Medulla oblongata (tissue), 1 donor: ENCODE results near the gene ZBTB38.
A peak's percentile ranks its signal among the peaks of the same experiment; 100 is the strongest.

Experiments used
- DNase-seq: peaks from one replicate; pipeline ENCODE4 v3.0.0-alpha.2; 2015; ENCODE audit errors: extremely low spot score

ZBTB38 gene

DNA sequence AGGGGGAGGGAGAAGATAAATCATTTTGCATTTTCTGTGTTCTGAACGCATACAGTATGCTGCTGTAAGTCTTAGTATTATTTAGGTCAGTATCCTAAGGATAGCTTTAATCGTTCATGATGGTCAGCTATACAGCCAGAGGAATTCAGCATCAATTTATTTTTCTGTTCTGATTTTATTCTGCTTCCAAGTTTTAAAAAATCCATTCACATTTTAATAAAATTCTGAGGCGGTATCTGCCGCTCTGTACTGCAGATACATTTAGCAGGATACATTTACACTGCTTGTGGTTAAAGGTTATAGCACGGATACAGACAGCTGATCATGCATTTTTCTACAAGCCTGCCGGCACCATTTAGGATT, 17.8 kb downstream of the ZBTB38 start:
- peak; percentile 40 for DNase-seq

DNA sequence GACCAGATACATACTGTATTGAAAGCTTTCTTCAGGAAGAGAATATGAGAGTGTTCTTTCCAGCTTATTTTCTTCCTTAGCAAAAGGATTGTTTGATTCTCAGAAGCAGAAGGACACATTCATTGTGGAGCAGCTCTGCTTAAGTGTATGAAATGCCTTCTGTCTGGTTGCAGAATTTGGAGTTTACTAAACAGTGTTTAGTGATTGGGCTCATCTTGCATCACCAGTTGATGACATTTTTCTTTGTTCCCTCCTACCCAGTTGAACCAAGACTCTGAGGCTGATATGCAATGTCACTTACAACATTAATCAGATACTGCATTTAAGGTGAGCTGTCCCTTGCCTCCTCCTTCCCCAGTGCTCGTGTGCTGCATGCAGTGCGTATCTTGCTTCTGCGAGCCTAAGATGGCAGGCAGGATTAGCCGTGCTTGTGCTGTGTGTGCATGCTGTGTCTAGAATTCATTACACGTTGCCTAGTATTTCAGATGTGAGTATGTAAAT, 18.4 kb downstream of the ZBTB38 start:
- peak; percentile 69 for DNase-seq

DNA sequence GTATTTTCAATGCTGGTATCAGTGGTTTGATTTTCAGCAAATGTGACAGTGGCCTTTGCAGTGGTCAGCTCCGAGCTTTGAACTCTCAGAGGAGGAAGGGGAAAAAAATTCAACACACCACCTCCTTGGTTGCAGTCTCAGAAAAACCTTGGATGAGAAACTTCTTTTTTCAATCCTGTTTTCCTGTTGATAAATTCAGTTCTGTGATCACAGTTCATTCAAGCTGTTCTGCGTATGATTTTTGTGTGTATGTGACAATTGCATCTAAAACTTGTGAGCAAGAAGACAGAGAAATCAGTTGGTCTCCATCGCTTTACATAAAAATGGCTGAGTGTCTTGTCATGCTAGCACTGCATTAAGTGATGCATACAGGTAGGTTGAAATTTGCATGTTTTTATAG, 19.2 kb downstream of the ZBTB38 start:
- peak; percentile 38 for DNase-seq

DNA sequence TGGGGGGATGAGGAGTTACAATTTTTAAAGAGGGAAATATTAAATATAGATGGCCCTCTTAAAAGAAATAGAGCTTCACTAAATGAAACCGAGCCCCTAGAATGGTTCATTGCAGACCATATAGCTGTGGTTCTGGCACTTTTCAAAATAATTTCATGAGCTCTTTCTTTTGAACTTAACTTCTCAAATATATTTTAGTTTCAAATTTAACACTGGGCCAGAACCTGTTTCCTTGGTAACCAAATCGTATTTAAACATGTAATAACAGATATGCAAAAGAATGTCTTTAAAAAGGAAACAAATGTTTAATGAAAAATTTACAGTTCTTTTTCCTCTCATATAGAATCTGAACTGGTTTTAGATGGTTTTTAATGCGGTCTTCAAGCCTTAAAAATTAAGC, 20.1 kb downstream of the ZBTB38 start:
- DNase-seq = no peak

DNA sequence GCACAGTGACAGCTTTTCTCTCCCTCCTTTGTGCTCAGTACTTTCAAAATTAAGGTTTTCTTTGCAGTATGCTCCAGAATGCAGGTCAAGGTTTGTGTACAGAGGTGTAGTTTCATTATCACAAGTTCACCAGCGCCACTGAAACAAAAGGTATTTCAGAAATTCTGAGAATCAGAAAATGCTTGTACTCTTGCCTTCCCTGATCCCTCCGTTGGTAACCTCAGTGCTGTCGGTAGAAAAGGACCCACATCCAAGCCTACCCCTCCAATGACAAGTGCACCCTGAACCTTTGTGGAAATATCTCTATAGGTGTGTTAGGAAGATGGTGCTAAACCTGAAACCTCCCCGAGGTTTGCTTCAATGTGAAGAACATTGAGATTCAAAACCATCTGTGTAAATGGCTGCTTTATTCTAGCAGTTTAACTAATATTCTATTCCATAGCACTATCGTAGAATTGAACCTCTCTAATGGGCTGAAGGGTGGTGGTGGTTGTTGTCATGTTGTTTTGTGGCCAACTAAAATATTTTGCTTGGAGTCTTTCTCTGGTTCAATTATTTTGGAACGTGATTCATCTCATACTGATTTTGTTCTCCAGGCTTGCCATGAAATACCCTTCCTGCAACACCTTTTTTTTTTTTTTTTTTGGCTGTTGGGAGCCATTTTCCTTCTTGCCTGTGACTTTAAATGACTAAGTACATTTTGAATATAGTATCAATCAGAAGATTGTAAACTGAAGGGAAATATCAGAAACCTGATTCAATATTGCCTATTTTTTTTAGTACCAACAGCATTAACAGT, 20.7 kb downstream of the ZBTB38 start:
- DNase-seq = no peak

DNA sequence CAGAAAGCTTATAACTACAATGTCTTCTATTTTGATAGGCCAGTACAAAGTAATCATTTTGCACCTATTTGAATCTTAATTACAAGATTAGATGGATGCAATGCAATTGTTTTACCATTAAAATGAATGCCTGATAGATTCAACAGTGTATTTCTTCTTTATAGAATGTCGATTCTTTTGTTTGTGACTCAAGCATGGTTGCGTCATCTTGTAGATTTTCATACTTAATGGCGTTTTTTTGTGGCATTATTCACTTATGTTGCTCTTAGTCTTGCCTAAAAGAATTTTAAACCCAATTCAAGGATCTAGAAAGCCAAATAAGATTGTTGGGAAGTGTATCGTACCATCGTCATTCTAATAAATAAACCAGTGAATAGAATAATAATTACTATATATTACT, 21.4 kb downstream of the ZBTB38 start:
- DNase-seq = no peak

DNA sequence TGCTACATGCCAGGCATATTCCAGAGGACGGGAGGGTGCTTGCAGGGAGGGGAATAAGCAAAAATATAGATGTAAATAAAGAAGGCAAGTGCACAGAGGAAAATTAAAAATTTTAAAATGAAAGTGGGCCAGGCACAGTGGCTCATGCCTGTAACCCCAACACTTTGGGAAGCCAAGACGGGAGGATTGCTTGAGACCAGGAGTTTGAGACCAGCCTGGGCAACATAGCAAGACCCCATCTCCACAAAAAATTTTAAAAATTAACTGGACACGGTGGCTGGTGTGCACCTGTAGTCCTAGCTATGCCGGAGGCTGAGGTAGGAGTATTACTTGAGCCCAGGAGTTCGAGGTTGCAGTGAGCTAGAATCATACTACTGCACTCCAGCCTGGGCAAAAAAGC, 22.4 kb downstream of the ZBTB38 start:
- DNase-seq = no peak

DNA sequence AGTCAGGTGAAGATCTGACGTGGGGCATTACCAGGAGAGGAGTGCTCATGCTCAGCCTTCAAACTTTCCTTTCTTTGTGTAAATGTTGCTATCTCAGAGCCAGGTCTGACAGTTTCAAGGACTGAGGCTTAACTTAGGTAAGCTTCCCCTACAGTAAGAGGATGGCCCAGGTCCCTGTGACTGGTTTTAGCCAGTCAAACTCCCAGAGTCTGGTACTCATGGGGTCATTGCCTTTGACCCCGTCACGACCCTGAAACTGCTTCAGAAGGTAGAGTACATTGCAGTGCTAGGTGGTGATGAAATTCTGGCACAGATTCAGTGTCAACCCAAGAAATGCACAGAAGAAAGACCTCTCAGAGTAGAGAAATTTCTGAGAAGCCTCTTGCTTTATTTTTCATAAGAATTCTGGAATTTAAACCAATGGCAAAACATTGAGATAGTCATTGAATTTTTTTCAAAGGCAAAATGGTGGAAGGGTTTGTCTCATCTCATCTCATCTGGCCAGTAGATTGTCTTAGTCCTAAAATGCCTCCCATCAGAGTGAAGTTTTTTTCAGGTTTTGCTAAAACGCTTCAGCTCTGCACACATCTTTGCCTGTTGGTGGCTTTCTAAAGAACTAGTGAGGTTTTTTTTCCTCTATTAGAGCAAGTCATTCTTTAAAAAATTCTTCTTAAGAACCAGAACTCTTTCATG, 23.1 kb downstream of the ZBTB38 start:
- DNase-seq = no peak

DNA sequence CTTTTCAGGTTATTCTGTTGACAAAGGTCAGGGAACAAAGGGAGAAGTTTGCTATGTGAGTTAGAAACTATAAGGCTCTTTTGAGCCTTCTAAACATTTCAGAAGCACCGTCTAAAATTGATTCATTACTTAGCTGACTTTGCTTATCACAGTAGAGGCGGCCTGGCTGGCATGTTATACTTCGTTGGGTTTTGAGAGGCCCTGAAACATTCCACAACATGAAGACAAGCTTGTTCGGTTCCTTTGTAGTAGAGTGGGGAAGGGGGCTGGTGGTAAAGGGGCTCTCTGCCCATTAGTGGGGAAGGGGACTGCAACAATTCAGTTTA, 23.6 kb downstream of the ZBTB38 start:
- DNase-seq = no peak

DNA sequence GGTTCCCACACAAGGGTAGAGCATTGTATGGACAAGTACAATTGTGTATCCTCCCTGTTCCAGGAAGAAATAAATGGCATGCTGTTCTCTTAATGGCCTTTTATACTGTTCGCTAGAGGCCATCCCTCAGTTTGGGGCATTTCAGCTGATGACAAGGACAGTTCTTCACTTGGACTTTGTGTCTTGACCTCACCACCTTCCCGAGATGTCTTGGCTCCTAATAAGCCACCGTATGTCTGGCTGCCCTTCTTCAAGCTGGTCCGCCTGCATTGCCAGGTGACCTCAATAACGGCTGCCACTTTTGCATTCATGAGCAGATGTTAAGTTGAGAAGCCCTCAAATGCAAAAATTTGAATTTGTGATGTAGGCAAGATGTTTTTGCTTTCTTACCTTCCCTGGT, 24.1 kb downstream of the ZBTB38 start:
- DNase-seq = no peak

DNA sequence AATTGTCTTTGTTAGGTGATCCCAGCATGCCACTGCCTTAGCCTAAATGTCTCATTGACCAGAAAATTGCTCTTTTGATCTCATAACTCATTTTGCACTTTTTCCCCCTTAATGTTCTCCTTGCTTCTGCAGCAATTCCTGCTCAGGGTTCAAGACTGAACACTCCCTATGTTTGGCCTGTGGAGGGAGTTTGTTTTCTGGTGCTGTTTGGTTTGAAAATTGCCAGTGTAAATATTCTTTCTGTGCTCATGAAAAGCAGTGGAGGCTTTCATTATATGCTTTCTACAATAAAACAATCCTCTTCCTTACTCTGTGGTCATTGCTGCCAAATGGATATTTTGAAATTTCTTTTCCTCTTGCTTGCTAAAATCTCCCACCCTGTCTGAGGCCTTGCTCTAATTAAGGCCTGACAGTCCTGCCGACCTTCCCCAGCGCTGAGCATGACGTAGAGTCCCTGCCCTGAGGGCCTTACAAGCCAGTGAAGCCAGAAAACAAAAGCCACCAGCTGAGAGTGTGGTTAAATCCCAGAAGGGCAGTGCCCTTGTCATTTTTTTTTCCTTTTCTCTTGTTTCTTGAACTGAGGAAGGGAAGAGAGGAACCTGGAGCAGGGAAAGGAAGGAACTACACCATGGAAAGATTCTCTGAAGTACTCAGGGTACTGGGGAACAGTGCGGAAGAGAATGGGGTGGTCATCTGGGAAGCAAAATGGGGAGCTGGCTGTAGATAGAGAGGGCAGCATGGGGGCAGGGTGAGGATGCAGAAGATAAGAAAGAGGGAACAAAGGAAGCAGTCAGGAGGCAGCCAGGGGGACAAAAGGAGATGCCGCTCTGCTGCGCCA, 24.8 kb downstream of the ZBTB38 start:
- DNase-seq = peak; percentile 63

DNA sequence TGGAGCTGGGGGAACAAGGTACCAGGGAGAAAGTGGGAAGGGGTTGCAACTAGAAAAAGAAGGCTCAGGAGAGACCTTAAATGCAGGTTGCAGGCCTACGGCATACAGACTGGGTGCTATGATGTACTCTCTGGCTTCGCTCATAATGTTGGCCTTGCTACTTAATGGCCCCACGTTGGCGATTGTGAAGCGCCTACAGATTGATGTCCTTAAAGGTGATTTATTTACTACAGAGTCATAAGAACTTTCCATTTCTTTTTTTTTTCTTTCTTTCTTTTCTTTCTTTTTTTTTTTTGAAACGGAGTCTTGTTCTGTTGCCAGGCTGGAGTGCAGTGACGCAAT, 25.4 kb downstream of the ZBTB38 start:
- DNase-seq = no peak

DNA sequence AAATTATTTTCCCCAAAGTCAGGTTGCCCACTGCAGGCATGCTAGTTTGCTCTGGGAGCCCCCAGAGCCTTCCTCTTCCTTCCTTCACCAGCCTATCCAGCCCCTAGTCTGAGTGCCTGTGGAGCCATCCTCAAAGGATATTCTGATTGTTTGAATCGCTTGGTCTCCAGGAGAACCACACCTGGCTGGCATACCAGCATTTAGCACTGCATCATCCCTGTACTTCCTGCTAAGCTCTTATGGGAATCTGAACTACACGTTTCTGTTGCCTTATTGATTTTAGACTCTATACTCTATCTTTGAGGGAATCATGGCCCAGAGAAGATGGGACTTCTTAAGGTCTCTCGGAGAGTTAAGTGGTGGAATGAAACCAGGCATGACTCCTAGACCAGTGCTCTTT, 26.3 kb downstream of the ZBTB38 start:
- DNase-seq = no peak

DNA sequence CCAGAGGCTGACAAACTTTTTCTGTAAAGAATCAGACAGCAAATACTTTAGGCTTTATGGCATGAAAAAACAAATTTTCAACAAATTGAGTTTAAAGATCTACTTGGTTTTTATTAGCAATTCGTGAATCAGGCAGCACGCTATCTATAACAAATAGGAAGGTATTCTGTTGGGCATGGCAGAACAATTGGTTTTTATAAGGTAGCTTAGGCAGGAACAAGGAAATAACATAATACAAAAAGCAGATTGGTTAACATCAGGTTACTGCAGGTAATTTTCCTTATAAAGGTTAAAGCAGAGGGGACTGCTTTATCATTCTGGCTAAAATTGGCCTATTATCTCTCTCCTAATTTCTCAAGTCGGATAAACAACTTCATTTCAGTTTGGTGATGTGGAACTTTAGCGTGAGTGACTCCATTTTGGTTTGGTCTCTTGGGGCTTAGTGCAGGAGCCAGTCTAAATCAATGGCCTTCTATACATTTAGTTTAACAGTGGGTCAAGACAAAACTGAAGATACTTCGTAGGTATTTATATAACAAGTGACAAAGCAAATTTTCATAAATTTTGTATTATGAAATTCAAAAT, 26.8 kb downstream of the ZBTB38 start:
- no peak for DNase-seq

DNA sequence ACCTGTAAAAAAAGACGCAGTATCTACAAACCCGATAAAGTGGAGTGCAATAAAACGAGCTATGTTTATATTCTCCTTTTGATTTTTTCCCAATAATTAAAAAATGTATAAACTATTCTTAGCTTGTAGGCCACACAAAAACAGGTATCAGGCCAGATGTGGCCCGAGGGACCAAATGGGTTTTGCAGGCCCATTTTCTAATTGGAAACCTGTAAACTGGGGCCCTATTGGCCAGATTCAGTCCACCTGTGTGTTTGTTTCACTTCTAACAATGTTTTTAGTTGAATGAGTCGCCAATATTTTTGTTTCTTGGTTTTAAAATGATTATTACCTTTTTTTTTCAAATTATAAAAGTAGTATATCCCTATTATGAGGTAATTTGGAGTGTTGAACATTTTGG, 29.7 kb downstream of the ZBTB38 start:
- DNase-seq = no peak

DNA sequence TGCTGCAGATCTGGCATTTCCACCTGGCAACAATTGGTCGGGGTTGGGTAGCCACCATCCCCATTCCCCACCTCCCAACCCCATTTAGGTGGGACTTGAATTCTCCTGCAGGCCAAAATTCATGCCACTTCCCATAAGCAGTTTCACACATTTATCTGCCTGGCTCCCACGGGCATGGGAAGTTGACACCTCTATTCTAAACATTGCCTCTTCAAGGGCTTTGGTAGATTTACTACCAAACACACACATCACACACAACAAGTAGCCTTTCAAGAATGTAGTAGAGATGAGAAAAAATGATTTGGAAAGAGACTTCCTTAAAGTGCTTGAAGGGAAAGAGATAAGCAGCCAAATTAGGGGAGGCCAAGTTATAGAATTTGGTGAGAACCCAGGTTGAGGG, 30.9 kb downstream of the ZBTB38 start:
- DNase-seq = no peak

DNA sequence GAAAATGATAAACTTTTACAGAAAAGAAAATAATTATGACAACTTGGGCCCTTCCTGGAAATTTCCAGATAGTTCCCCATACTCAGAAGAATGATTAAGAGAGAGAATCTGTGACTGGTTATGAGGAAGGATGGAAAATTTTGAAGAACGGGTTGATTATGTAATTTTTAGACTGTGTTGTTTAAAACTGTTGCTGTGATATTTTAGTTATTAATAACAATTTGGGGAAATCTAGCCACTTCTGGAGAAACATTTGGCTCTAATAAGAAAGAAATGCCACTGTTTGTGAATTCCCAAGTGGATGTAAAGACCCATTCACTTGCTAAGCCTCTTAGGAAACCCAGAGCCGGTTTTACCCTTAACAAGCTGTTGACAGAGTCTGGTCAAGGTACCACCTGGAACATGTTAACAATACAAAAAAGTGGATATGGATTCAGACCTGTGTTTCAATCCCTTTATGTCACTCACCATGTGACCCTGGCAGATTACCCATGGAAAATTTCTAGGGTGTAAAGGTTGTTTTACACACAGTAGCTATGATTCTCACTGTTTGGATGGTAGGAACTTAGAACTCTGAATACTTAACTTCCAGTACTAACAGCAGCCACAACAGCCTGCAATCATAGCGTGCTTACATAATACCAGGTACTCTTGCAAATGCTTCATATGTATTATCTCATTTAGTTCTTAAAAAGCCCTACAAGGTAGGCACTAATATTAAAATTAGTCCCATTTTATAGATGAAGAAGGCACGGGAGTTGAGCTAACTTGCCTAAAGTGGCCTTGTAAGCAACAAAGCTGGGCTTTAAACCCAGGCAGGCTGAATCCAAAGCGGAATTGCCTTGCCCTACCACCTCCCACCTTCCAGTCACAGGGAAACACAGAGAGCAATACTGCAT, 32.0 kb downstream of the ZBTB38 start:
- no peak for DNase-seq

DNA sequence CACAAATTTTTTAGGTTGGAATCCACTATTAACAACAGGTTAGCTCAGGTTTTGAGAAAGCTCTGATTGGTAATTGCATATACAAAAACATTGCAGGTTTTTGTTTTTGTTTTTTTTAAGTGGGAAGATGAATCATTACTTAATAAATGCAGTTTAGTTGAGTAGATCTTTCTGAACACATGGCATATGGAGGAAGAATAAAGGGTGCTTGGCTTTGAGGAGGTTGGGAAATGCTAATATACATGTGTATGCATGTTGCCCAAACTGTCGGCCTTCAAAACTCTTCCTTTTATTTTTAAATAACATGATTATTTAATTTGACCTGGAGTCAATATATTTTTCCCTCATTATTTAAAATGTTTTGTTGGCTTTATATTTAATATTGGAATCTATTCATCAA, 32.8 kb downstream of the ZBTB38 start:
- DNase-seq = no peak

DNA sequence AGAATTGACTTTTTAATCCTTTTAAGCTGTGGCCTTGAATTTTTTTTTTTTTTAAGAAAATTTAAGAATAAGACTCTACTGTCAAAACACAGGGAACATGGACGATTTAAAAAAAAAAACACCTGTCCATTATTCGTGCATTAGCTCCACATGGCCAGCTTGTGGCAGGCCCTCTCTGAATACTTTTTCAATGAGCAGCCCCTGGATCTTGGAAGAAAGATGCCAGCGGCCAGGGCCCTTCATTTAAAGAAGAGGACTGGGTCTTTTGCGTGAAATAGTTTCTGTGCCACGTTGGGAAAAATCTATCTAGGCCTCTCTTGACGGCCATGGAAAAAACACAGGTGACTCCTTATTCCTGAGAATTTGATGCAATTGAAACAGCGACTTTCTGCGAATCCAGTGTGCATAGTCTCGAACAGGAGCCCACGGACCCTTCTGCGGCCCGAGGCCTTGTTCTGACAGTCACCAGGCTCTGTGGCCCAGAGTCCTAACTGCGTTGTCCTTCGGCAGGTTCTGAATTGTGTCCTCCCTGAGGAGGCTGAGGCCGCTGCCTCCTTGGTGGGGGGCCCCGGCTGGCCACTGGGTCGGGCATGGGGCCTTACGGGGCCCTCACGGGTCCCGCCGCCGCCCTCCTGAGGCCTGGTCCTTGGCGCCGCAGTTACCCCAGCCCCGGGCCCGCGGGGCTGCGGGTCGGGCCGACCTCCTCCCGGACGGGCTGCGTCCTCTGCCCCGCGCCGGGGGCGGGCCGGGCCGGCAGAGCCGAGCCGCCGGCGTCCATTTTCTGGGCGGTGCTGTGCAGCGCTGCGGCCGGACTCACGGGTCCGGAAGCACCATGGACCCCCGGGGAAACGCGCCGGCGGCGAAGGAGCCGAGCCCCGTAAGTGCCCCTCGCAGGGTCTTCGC, 33.5 kb downstream of the ZBTB38 start:
- peak; percentile 64 for DNase-seq

DNA sequence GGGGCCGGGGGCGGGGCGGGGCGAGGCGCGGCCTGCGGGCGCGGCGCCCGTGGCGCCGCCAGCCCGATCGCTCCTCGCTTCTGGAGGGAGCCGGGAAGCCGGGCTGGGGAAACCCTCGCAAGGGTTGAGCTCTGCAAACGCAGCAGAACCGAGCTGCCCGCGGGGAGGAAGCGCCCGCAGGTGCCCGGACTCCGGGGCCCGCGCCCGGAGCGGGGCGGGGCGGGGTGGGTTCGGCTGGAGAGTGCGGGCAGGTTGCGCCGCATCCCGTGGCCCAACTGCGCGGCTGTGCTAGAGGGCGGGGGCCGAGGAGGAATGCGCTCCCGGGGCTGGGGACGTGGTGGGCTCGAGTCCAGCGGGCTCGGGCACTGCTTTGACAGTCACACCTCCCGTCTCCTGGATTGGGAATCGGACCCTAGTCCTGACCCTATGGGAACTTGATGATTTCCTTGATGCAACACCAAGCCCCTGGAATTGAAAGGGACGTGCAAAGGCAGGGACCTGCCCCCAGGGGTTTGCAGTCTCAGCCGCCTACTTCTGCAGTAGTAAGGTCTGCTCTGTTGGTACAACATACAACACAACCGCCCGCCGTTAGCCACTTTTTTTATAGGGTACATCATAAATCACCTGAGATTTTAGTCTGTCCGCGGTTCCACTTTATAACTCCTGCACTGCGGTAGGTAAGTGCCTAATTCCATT, 34.3 kb downstream of the ZBTB38 start:
- DNase-seq = peak; percentile 76
